Natural killer cell (primary cell): ENCODE results near the gene PEX5L. TPM values are rescaled to one million over a fixed set of nuclear protein-coding genes. Genes with fewer than 3 reads are reported as not detected.

ENCODE experiments used
- ATAC-seq, 3 donors: fragments of 150-1000 bp in 2 of 3; fragments of 200-7000 bp in 1 of 3; cut with Tn5 transposase; 1 replicate in 1 of 3; 2 replicates in 2 of 3; pipeline ENCODE4 v1.10.0; 2021; ENCODE audit warnings: mild to moderate bottlenecking in 2 of 3, moderate library complexity in 2 of 3
- DNase-seq, 2 donors: peaks; one replicate each; pipeline versions ENCODE4 v3.0.0 to v3.0.0-alpha.2; 2013 to 2021; ENCODE audit warnings: mixed read lengths in 1 of 2
- H3K27ac ChIP-seq: one replicate; pipeline ENCODE4 v1.5.1; 2013; ENCODE audit warnings: mild to moderate bottlenecking, low read length
- H3K27me3 ChIP-seq: one replicate; pipeline ENCODE4 v1.6.1; 2013; ENCODE audit warnings: low read length; ENCODE audit not compliant: control insufficient read depth, insufficient read depth
- H3K36me3 ChIP-seq: one replicate; pipeline ENCODE4 v1.6.1; 2013; ENCODE audit warnings: low read length; ENCODE audit not compliant: control insufficient read depth, insufficient read depth
- H3K4me1 ChIP-seq: one replicate; pipeline ENCODE4 v1.6.1; 2013; ENCODE audit warnings: low read length; ENCODE audit not compliant: control insufficient read depth, insufficient read depth
- H3K4me3 ChIP-seq: one replicate; pipeline ENCODE4 v1.5.1; 2013; ENCODE audit warnings: low read length
- H3K9me3 ChIP-seq: one replicate; pipeline ENCODE4 v1.6.1; 2013; ENCODE audit warnings: low read length; ENCODE audit not compliant: control insufficient read depth, insufficient read depth
- H3K27ac Mint-ChIP-seq, 2 donors: one replicate each; pipeline ENCODE4 v1.8.0; 2022; ENCODE audit warnings: mild to moderate bottlenecking in 2 of 2, mixed read lengths in 2 of 2, moderate library complexity in 1 of 2
- H3K27me3 Mint-ChIP-seq, 2 donors: one replicate each; pipeline ENCODE4 v1.8.0; 2022; ENCODE audit warnings: low read depth in 2 of 2, mixed read lengths in 2 of 2
- H3K36me3 Mint-ChIP-seq: one replicate; pipeline ENCODE4 v1.8.0; 2022; ENCODE audit warnings: mixed read lengths
- H3K4me1 Mint-ChIP-seq, 2 donors: one replicate each; pipeline ENCODE4 v1.8.0; 2022; ENCODE audit warnings: mixed read lengths in 2 of 2
- H3K4me3 Mint-ChIP-seq: one replicate; pipeline ENCODE4 v1.8.0; 2022; ENCODE audit warnings: mild to moderate bottlenecking, moderate library complexity, mixed read lengths
- H3K9me3 Mint-ChIP-seq, 2 donors: one replicate each; pipeline ENCODE4 v1.8.0; 2022; ENCODE audit warnings: mixed read lengths in 2 of 2
- CTCF ChIP-seq: fragments of 200-600 bp; IDR thresholded peaks from one replicate; pipeline ENCODE4 v1.8.0; 2022; ENCODE audit warnings: antibody characterized with exemption
- WGBS: methylation state at CpG from one replicate; pipeline ENCODE4 v1.1.7; 2013; ENCODE audit warnings: missing lambda C conversion rate; ENCODE audit not compliant: insufficient coverage; 5-methylcytosine and 5-hydroxymethylcytosine counted together
- intact Hi-C: fragments of 100-400 bp; cut with micrococcal nuclease; formaldehyde crosslinking; loops from one replicate; pipeline ENCODE4 v1.14.2; 2022
- total RNA-seq, 4 donors: library from RNA; stranded (reverse); fragments of 120-200 nt in 1 of 4; gene quantifications; one replicate each; pipeline versions ENCODE4 v1.2.3 to v1.2.4, GENCODE V29; 2013 to 2022

The PEX5L gene
- total RNA-seq, 3 donors from 2014 or later (not counting 1 experiment from before 2014, with no cell fraction given), result not detected

- Histone ChIP-seq H3K9me3 (no peaks in the 10 kb centered on the region), H3K4me3 (no peak overlapping the region), H3K4me1 (no peaks in the 10 kb centered on the region), H3K27ac (no peak overlapping the region), H3K36me3 (no peaks in the 10 kb centered on the region), H3K27me3 (no peaks in the 10 kb centered on the region)
- H3K4me3 Mint-ChIP-seq, result no peak overlapping the region
- peaks cover 0 to 2% of the 10 kb centered on the region in 2 donors for H3K9me3 Mint-ChIP-seq
- WGBS, result 21% methylated on average over 1 of the region's 1 CpG
- ATAC-seq (no peak), DNase-seq (no peak)
- H3K4me1 Mint-ChIP-seq, result no peaks in the 10 kb centered on the region
- H3K27me3 Mint-ChIP-seq, result peaks cover 0 to 2% of the 10 kb centered on the region in 2 donors
- no peaks in the 10 kb centered on the region for H3K36me3 Mint-ChIP-seq
- TF ChIP-seq CTCF, result no peak
- H3K27ac Mint-ChIP-seq, result no peak overlapping the region
- intact Hi-C loops, result no loop called here
Measured at GRCh38 chr3:179949412-179949811, 87.3 kb downstream of the PEX5L start.

DNA sequence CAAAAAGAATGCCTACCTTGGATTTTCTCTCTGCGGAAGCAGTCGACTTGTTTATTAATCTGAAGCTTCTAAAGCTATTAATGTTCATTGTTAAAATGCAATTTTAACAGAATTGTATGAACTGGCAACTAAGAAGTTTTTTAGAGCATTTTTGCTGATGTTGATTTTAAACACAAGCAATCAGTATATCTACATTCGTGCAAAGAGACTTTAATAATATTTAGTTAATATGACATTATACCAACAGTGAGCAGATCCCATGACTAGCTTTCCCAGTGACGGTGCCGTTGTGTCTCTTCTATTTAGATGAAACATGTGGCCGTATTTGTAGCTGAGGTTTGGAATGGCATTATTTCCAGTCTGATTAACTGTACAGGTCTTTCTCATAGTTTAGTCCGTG, 88.0 kb downstream of the PEX5L start:
- intact Hi-C loops, result no loop called here
- peaks cover 0 to 2% of the 10 kb centered on the region in 2 donors for H3K9me3 Mint-ChIP-seq
- Histone ChIP-seq H3K27me3 (no peaks in the 10 kb centered on the region), H3K27ac (no peak overlapping the region), H3K4me1 (no peaks in the 10 kb centered on the region), H3K4me3 (no peak overlapping the region), H3K9me3 (no peaks in the 10 kb centered on the region), H3K36me3 (no peaks in the 10 kb centered on the region)
- peaks cover 0 to 2% of the 10 kb centered on the region in 2 donors for H3K27me3 Mint-ChIP-seq
- no peak for TF ChIP-seq CTCF
- H3K36me3 Mint-ChIP-seq, result no peaks in the 10 kb centered on the region
- no peak overlapping the region for H3K4me3 Mint-ChIP-seq
- ATAC-seq (no peak), DNase-seq (no peak)
- H3K27ac Mint-ChIP-seq, result no peak overlapping the region
- 96% methylated on average over 3 of the region's 7 CpGs for WGBS
- H3K4me1 Mint-ChIP-seq, result no peaks in the 10 kb centered on the region

- no peaks in the 10 kb centered on the region for H3K4me1 ChIP-seq
Measured at GRCh38 chr3:179945569-179945968, 91.2 kb downstream of the PEX5L start.

More at GRCh38 chr3:179945569-179945968, 91.2 kb downstream of the PEX5L start:
- H3K9me3 ChIP-seq, result no peaks in the 10 kb centered on the region
- ATAC-seq, result no peak
- no peak overlapping the region for H3K4me3 Mint-ChIP-seq
- WGBS, result 82% methylated on average over 5 of the region's 7 CpGs
- no peak overlapping the region for H3K4me3 ChIP-seq
- no peaks in the 10 kb centered on the region for H3K36me3 ChIP-seq
- H3K36me3 Mint-ChIP-seq, result no peaks in the 10 kb centered on the region
- intact Hi-C loops, result no loop called here
- H3K9me3 Mint-ChIP-seq, result no peaks in the 10 kb centered on the region
- H3K27ac Mint-ChIP-seq, result no peak overlapping the region
- no peak for TF ChIP-seq CTCF
- H3K27me3 Mint-ChIP-seq, result peaks cover 0 to 1% of the 10 kb centered on the region in 2 donors
- no peak for DNase-seq
- no peak overlapping the region for H3K27ac ChIP-seq
- H3K27me3 ChIP-seq, result peaks cover 3% of the 10 kb centered on the region
- H3K4me1 Mint-ChIP-seq, result no peaks in the 10 kb centered on the region
